HG02588 (cell line): ENCODE results near the gene GP1BA.
"Not testable (repeated sequence)": the region's sequence is repeated elsewhere in the genome, so short reads cannot be mapped to it uniquely, and the experiment has no call there.

Experiments
- ATAC-seq: cut with Tn5 transposase; IDR thresholded peaks from one replicate; pipeline ENCODE4 v1.9.1; 2021; ENCODE audit warnings: mild to moderate bottlenecking, moderate library complexity; ENCODE audit not compliant: unreplicated experiment

GP1BA gene

DNA sequence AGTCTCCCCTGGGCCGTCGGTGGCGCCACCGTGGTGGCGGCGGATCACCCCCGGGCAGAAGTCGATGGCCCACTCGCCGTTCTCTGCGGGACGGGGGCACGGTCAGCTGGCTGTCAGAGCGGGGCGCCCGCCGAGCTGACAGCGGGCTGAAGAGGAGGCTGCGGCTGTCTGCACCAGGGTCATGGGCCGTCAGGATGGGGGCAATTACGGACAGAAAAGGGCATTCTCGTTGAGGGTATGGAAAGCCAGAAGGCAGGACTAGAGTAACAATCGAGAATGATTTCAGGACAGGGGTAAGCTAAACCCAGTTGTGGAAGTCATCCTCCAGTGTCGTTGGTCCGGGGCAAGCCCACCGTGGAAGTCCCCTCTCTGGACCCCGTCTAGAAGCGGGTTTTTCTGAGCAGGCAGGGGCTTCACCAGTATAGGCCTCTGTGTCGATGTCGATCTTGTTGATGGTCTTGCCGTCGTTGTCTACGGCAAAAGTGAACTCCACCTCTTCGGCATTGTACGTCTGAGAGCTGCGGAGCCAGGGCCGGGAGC is 30.9 kb upstream of the GP1BA start:
- no peak for ATAC-seq

DNA sequence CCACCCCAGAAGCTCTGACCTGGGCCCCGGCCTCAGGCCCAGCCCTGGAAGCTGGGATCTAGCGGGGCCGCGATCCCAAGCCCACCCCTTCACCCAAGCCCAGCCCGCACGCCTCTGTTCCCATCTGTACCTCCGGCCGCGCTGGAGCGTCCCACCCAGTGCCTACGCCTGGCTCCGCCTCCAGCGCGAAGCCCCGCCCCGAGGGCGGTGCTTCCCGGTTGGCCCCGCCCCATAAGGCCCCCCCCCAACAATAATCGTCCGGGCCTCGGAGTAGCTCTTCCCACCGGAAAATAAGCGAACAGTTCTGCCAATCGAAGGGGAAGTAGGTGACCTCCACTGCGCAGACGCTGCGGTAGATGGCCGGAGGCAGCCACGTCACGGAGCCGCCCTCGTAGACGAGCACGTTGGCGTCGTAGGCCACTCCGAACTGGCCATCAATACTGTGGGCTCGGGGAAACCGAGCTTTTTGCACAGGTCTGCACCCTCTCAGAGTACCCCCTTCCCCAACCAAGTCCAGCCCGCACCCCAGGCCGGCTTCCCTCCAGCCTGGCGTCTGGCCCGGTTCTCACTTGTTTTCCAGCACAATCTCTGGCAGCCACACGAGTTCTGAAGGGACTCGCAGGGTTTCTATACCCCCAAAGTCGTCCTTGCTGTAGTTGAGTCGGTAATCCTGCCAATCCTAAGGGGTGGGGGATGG is 30.3 kb upstream of the GP1BA start:
- no peak for ATAC-seq

DNA sequence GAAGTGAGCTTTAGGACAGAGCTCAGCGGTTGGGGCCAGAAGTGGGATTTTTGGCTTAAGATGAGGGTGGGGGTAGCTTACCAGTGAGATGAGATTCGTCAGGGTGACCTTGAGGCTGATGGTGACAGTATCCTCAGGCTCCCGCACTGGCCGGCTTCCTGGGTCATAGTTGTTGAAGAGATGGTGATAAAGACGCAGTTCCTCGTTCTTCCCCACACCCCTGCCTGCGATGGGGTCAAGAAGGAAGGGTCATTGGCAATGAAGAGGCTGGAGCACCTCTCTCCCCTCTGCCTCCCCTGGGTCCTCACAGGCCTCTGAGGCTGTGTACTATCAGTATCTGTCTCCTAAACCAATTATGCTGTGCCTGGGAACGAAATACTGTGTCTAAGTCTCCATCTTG is 29.5 kb upstream of the GP1BA start:
- no peak for ATAC-seq

DNA sequence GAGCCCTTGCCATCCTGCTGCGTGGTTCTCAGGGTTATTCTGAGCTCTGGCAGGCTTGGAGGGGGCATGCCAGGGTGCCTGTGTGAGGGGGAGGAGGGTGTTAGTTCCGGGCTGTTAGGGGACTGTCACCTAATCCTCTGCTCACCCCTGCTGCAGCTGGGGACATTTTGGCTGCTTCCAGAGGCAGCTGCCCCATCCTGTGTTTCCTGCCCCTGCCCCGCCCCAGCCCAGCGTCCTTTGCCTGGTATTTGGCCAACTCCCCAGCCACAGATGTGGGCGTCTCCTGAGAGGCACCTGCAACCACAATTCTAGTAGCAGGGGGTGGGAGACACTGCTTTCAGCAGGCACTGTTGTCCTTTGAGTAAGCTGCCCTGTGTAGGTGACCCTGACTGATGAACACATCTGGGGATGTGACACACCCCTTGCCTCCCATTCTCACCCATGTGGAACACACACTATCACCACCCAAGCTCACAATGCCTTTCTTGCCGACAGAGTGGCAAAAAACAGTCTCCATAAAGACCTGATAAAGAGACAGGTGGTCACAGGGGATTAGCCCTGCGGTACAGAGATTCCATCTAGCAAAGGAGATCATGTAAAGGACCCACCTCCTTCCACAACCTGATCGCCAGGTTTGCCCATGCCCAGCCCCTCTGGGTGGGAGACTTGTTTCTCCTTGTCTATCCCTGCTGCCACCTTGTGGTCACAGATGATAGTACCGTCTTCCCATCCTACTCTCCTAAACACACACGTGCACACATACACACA is 28.8 kb upstream of the GP1BA start, which contains the start of gene CHRNE:
Gene CHRNE (minus strand): TSS at position 48 of the 768 bp plus-strand sequence. CDS start 35 bp downstream, at position 13.
- no peak for ATAC-seq

DNA sequence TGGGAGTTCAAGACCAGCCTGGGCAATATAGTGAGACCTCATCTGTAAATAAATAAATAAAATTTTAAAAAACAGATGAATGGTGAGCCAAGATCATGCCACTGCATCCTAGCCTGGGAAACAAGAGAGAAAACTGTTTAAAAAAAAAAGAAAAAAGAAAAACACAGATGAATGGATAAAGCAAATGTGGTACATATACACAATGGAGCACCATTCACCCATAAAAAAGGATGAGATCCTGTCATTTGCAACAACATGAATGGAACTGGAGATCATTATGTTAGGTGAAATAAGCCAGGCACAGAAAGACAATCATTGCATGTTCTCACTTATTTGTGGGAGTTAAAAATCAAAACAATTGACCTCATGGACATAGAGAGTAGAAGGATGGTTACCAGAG is 25.4 kb upstream of the GP1BA start:
- ATAC-seq, result not testable (repeated sequence)

DNA sequence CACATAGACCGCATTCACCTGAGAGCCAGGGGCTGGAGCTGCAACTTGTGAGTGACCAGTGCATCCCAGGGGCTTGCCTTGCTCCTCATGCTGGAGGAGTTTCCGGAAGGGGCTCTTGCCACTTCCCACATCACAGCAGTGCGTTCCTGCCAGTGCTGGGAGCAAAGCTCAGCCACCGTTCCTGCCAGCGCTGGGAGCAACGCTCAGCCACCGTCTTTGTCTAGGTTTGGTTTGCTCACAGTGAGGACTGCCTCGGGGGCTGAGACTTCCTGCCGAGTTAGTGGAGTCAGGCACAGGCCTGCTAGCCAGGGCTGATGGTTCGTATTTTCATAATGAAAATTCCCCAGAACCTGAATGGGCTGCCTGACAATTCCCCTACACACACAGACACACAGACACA is 23.8 kb upstream of the GP1BA start:
- ATAC-seq, result no peak

DNA sequence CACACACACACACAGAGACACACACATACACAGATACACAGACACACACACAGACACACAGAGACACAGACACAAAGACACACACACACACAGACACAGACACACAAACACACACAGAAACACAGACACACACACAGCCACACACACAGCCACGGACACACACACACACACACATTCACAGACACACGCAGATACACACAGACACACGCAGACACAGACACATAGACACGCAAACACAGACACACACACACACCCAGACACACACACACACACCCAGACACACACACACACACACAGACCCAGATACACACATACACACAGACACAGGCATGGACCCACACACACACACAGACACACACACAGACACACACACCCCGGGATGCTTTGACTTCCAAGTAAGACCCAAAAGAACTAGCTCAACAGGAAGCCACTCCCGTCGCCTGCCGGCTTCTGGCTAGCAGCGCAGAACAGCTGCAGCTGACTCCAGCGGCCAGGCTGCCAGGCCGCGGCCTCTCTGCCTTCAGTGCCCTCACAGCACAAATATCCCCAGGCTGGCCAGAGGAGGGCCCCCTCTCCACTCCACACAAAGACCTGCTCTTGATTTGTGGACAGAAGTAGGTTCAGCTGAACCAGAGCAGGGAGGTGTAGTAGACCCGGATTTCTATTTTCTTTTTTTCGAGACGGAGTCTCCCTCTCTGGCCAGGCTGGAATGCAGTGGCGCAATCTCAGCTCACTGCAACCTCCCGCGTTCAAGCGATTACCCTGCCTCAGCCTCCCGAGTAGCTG is 23.2 kb upstream of the GP1BA start:
- no peak for ATAC-seq

DNA sequence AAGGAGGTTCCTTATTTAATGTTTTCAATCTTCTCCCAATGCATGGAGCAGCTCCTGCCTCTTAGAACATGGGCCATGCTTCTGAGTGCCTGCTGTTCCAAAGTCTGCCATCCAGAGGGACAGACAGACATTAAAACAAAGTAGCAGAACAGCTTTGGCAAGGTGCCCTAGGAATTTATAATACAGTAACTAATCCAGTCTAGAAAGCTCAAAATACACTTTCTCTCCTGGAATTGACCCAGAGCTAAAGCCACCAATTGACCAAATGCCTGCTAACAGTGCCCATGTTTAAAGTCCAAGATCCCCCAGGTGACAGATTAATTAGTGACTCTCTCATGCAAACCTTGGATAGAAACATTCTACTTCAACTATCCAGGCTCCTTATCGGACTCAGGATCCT is 18.1 kb upstream of the GP1BA start:
- ATAC-seq, result no peak

DNA sequence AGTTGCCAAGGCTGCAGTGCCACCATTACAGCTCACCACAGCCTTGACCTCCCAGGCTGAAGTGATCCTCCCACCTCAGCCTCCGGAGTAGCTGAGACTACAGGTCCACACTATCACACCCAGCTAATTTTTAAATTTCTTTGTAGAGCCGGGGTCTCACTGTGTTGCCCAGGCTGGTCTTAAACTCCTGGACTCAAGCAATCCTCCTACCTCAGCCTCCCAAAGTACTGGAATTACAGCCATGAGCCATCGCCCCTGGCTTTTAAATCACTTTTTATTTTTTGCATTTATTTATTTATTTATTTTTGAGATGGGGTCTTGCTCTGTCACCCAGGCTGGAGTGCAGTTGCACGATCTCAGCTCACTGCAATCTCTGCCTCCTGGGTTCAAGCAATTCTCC is 17.5 kb upstream of the GP1BA start:
- not testable (repeated sequence) for ATAC-seq

DNA sequence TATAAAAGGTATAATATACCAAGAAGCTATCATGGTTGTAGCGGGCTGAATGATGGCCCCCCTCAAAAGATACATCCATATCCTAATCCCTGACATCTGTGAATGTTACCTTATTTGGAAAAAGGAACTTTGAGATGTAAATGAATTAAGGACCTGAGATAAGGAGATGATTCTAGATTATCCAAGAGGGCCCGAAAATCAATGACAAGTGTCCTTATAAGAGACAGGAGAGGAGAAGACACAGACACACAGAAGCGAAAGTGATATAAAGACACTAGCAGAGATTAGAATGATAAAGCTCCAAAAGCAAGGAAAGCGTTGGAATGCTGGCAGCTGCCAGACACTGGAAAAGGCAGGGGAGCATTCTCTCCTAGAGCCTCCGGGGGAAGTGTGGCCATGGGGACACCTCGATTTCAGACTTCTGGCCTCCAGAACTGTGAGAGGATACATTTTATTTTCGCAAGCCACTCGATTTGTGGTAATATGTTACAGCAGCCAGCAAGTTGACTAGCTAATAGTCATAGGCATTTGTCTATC is 12.5 kb upstream of the GP1BA start:
- no peak for ATAC-seq

DNA sequence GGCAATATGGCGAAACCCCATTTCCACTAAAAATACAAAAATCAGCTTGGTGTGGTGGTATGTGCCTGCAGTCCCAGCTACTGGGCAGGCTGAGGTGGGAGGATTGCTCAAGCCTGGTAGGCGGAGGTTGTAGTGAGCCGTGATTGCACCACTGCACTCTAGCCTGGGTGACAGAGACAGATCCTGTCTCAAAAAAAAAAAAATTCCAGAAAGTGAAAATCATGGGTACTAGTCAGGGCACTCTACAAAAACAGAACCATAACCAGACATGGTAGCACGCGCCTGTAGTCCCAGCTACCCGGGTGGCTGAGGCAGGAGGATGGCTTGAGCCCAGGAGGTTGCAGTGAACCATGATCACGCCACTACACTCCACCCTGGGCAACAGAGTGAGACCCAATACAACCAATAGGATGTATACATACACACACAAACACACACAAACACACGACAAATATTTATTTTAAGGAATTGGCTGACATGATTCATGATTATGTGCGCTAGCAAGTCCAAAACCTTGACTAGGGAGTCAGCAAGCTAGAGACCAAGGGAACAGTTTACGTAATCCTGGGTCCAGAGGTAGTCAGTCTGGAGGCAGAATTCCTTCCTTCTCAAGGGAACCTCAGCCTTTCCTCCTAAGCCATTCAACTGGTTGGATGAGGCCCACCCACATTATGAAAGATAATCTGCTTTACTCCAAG is 11.6 kb upstream of the GP1BA start:
- ATAC-seq, result no peak

DNA sequence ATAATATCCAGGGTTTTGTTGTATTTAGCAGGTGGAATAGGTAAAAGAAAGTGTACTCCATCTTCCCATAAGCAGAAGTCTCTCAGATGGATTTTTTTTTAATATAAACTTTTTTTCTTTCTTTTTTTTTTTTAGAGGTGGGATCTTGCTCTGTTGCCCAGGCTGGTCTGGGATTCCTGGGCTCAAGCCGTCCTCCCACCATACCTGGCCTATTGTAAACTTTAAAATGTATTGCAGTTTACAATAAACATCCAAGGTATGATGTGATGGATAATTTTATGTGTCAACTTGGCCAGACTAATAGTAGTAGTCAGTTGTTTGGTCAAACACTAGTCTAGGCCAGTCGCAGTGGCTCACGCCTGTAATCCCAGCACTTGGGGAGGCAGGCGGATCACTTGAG is 10.8 kb upstream of the GP1BA start:
- ATAC-seq, result no peak

DNA sequence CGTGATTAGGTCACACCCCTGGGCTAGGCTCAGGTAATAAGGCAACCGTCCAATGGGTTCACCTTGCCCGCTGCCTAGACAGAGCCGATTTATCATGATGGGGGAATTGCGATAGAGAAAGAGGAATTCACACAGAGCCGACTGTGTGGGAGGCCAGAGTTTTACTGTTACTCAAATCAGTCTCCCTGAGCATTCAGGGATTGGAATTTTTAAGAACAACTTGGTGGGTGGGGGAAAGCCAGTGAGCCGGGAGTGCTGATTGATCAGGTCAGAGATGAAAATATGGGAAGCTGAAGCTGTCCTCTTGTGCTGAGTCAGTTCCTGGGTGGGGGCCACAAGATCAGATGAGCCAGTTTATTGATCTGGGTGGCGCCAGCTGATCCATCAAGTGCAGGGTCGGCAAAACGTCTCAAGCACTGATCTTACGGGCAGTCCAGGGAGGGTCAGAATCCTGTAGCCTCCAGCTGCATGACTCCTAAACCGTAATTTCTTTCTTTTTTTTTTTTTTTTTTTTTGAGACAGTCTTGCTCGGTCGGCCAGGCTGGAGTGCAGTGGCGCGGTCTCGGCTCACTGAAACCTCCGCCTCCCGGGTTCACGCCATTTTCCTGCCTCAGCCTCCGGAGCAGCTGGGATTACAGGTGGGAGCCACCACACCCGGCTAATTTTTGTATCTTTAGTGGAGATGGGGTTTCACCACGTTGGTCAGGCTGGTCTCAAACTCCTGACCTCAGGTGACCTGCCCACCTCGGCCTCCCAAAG is 5.3 kb upstream of the GP1BA start:
- not testable (repeated sequence) for ATAC-seq

DNA sequence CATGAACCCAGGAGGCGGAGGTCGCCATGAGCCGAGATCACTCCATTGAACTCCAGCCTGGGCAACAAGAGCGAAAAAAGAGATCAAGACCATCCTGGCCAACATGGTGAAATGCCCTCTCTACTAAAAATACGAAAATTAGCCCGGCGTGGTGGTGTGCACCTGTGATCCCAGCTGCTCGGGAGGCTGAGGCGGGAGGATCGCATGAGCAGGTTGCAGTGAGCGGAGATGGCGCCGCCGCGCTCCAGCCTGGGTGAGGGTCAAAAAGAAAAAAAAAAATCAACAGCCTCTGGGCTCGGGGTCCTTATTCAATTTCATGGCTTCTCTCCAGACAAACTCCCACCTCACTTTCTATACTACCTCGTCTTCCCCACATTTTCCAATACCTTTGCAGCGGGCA is 3.2 kb upstream of the GP1BA start:
- ATAC-seq, result no peak

DNA sequence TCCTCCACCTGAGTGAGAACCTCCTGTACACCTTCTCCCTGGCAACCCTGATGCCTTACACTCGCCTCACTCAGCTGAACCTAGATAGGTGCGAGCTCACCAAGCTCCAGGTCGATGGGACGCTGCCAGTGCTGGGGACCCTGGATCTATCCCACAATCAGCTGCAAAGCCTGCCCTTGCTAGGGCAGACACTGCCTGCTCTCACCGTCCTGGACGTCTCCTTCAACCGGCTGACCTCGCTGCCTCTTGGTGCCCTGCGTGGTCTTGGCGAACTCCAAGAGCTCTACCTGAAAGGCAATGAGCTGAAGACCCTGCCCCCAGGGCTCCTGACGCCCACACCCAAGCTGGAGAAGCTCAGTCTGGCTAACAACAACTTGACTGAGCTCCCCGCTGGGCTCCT is 679 bp downstream of the GP1BA start:
- no peak for ATAC-seq

DNA sequence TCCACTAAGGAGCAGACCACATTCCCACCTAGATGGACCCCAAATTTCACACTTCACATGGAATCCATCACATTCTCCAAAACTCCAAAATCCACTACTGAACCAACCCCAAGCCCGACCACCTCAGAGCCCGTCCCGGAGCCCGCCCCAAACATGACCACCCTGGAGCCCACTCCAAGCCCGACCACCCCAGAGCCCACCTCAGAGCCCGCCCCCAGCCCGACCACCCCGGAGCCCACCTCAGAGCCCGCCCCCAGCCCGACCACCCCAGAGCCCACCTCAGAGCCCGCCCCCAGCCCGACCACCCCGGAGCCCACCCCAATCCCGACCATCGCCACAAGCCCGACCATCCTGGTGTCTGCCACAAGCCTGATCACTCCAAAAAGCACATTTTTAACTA is 1.6 kb downstream of the GP1BA start:
- ATAC-seq, result no peak

DNA sequence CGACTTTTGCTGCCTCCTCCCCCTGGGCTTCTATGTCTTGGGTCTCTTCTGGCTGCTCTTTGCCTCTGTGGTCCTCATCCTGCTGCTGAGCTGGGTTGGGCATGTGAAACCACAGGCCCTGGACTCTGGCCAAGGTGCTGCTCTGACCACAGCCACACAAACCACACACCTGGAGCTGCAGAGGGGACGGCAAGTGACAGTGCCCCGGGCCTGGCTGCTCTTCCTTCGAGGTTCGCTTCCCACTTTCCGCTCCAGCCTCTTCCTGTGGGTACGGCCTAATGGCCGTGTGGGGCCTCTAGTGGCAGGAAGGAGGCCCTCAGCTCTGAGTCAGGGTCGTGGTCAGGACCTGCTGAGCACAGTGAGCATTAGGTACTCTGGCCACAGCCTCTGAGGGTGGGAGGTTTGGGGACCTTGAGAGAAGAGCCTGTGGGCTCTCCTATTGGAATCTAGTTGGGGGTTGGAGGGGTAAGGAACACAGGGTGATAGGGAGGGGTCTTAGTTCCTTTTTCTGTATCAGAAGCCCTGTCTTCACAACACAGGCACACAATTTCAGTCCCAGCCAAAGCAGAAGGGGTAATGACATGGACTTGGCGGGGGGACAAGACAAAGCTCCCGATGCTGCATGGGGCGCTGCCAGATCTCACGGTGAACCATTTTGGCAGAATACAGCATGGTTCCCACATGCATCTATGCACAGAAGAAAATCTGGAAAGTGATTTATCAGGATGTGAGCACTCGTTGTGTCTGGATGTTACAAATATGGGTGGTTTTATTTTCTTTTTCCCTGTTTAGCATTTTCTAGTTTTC is 2.3 kb downstream of the GP1BA start:
- no peak for ATAC-seq

DNA sequence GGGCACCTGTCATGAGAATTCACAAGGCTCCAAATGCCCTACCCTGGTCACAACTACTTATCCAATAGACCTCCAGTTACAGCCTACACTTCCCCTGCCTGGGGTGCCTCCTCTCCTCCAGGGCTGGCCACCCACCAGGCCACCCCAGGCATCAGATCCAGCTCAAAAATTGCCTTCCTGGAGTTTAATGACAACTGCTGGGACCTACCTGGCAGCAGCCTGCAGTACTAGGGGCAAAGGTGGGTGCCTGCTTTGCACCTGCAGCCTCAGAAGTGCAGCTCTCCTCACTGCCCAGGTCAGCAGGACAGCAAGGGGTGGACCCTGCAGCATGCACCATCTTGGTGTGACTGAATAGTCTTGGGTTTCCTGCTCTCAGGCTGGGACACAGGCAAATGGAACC is 3.6 kb downstream of the GP1BA start:
- ATAC-seq, result no peak

DNA sequence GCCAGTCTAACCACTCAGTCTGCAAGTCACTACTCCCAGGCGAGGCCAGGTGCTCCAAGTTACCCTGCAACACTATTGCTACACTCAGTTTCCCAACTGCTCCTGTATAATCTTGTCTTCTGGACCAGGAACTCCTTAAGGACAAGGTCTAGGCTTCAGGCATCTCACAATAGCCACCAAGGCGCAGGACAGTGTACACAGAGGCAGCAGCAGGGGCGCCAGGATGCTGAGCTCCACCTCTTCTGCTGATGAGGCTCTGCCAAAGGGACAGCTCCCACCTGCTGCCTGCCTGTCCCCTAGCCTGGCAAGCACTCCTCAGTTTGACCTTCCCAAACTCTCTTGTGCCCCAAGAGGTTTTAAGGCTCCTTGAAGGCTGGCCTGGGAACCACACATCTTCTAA is 4.4 kb downstream of the GP1BA start:
- ATAC-seq, result no peak
